GM20431 (cell line): Measurements from ENCODE around the gene ZDHHC22.

Experiments
- in situ Hi-C: fragments of 300-500 bp; cut with MseI, MboI; formaldehyde crosslinking; loops from one replicate; pipeline ENCODE4 v1.15.0; 2020; ENCODE audit warnings: low sequenced_read_pairs; ENCODE audit not compliant: unreplicated experiment

Gene ZDHHC22

DNA sequence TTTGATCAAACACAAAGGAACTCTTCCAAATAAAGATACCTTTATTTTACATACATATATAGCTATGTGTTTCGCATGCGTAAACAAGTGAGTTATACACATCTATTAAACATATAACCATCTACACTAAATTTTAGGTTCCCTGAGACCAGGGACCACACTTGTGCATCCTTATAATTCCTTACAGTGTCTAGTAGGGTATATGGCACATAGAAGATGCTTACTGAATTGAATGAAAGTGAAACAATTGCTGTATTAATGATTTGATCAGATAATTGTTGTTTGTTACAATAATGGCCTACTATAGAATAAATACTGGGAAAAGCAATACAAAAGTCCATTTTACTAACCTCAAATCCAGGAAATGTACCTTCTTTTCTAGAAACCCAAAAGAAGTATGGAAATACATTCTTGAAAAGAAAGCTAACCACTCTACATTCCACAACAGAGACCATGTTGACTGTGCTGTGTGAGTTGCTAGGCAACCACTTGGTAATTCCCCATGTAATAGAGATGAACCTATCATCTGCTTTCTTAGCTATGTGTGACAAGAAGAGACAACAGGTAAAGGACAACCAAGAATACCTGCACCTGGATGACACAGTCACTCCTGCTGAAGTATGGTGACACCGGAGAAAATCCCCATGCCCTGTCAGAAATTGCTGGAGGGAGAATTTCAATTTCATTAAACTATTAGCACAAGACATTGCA, 55.4 kb downstream of the ZDHHC22 start:
- in situ Hi-C loops = no loop called here

DNA sequence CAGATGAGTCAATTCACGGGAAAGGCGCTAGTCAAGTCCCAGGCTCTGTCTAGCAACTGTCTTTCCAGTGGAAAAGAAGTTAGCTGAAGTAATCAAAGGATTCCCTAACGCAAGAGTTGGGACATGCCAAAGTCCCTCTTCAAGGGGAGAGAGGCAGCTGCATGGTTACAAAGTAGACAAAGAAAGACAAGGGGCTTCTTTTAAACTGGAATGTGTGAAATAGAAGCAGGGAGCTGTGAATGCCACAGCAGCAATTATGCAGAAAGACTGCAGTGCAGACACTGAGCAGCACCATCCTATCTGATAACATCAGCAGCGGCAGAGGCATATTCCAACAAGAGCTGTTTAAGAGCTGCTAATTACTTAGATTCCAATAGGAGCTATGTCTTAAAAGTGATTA, 56.1 kb downstream of the ZDHHC22 start:
- in situ Hi-C loops = no loop called here

DNA sequence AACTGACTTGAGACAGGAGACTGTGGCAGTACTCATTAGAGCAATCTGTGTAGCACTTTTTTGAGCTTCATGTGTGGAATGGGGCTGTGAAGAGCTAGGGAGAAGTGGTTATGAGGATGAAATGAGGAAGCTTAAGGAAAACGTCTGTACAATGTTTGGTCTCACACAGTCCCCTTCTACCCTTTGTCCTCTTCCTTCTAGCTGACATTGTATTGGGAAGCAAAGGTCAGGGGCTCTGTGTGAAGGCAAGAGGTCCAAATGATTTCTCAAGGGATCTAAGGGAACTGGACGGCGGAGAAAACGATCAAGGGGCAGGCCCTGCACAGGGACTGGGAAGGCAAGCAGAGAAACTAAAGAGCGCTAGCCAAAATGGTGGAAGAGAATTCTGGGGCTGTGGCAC, 56.6 kb downstream of the ZDHHC22 start:
- in situ Hi-C loops = no loop called here

DNA sequence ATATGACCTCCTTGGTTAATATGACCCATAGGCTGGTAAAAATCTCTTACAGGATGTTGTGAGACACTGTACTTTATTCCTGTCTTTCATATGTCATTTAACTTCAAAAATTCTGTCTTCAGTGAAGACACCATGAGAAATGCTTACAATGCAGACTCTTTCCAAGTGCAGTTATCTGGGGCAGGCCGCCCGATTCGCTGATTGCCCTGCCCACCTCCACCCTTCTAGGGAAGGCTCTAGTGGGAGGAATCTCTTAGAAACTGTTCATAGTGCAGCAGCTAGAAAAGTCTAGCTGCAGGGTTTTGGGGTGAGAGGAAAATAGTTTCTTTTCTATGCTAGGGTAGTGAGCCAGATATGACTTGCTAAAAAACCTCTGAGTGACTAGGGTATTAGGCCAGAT, 58.5 kb downstream of the ZDHHC22 start:
- in situ Hi-C loops = no loop called here

DNA sequence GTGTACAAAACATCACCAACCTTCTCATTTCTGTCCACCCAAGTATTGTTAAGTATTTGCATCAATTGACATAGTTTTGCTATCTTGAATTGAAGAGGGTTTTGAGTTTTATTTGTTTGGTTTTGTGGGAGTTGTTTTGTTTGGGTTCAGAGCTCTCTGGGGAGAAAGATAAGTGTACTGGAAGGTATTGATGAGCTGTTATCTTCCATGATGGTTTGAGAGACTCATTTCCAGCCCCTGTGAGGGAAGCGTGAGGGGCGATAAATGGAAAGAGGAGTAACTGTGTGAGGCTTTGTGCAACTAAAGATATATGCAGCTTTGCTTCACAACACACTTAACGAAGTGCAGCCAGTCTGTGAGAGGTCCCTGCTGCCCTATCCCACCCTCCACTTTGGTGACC, 59.2 kb downstream of the ZDHHC22 start:
- in situ Hi-C loops = no loop called here
